HG03520 (cell line): Measurements from ENCODE around the gene TAGAP.
"Not testable (repeated sequence)": the region's sequence is repeated elsewhere in the genome, so short reads cannot be mapped to it uniquely, and the experiment has no call there.

Source experiments
- ATAC-seq: cut with Tn5 transposase; IDR thresholded peaks from one replicate; pipeline ENCODE4 v1.9.1; 2021; ENCODE audit warnings: mild to moderate bottlenecking, moderate library complexity; ENCODE audit not compliant: unreplicated experiment

Gene TAGAP

GRCh38 chr6:159017757-159018559 is 26.8 kb downstream of the TAGAP start:
- no peak for ATAC-seq

DNA sequence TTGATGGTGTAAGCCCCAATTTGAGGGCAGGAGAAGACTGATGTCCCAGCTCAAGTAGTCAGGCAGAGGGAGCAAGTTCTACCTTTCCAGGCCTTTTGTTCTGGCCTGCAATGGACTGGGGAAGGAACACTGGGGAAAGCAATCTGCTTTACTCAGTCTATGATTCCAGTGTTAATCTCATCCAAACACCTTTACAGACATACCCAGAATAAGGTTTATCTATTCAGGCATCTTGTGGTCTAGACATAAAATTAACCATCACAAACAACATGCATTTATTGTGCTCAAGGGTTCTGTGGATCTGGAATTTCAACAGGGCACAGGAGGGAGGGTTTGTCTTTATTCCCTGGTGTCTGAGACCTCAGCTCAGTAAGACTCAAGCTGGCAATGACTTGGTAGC is 30.4 kb downstream of the TAGAP start:
- no peak for ATAC-seq

DNA sequence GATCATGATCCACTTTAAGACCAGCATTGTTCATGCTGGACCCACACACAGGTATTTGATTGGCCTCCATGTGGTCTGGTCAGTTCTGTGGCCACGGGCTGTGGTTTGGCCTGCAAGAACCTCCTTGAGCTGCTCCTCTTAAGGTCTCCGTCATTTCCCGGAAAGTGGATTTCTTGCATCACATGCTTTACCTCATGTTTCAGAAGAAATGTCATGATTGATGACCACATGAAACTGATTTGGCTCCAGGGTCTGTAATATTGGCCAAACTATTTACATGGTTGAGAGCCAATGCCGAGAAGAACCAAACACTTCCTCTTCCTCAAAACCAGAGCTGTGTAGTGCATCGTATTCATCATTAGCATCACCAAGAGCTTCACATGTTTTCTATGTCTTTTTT is 31.6 kb downstream of the TAGAP start:
- ATAC-seq: no peak

DNA sequence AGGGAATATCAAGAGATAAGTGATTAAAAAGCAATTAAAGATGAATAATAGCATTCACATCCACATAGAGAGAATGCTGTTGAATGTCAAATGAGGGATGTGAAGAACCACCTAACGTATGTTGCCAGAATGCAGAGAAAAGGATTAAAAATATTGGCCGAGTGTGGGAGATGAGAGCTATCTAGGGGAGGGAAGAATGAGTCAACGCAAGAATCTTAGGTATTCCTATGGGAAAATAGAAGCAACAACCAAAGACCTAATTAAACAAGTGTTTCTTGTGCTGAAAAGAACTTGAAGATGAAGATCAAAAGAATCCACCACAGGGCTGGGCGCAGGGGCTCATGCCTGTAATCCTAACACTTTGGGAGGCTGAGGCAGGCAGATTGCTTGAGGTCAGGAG is 32.6 kb downstream of the TAGAP start:
- ATAC-seq: no peak

- not testable (repeated sequence) for ATAC-seq
Measured at GRCh38 chr6:159010037-159010612, 34.7 kb downstream of the TAGAP start.

GRCh38 chr6:159008656-159009288 is 36.0 kb downstream of the TAGAP start:
- ATAC-seq: peak; percentile 74

DNA sequence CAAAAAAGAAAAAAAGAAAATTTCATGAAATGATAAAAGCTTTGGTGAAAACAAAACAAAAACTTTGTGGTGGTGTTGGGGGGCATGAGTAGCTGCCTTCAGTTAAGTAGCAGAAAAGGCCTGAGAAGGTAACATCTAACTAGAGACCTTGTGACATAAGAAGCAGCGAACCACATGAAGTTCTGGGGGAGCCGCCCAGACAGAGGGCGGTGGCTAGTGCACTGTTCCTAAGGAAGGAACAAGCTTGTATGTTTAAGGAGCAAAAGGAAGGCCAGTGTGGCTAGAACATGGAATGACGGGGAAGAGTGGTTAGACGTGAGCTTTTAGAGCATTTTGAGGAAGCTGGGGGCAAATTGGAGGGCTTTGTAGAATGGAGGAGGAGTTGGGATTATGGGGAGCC is 37.3 kb downstream of the TAGAP start:
- ATAC-seq: no peak

DNA sequence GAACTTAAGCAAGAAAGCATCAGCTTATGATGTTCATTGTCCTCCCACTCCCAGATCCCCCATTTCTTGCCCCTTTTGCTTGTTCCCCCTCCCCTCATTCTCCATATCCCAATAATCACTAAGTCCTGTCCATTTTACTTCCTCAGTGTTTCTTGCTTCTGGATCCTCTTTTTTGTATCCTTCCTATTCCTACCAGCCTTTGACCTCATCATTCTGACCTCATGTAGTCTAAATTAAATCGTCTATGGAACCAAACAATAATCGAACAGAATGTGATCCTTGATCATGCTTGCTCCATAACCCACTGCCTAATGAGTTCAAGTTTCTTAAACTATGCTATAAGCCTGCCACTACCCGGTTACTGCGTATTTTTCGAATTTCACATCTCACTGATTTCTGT is 39.4 kb downstream of the TAGAP start:
- ATAC-seq: no peak

- ATAC-seq: no peak
Measured at GRCh38 chr6:159004592-159004991, 40.2 kb downstream of the TAGAP start.

DNA sequence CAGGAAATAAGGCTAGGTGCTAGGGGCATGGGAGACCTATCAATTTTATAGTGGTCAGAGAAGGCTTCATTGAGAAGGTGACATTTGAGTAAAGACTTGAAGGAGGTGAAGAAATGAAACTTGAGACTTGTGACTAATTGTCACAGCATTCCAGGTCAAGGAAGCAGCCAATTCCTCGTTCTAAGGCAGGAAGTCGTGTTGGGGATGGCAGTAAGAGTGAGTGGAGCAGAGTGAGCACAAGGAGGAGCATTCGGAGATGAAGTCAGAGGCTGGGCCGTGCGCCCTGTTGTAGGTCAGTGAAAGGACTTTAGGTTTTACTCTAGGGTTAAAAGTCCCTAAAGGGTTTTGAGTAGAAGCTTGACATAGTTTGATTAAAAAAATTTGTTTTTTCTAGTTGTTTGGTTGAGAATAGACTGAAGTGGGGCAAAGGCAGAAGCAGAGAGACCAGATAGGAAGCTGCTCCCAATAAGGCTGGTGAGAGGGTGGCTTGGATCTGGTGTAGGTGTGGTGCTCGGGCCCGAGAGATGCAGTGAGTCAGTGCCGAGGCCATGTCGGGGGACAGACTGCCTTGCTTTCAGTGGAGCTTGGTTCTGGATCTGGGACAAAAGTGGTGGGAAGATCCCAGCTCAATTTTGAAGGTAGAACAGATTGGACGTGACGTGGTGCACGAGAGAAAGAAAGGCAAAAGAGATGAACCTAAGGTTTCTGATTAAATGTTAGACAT is 42.2 kb downstream of the TAGAP start:
- ATAC-seq: no peak

- peak; percentile 88 for ATAC-seq
Measured at GRCh38 chr6:158999666-159000403, 45.0 kb downstream of the TAGAP start, which contains the start of gene RSPH3. TSS of gene RSPH3 (minus strand) at chr6:159000202. CDS start at chr6:158999550, 652 bp downstream.

GRCh38 chr6:158999154-158999665 is 45.6 kb downstream of the TAGAP start:
- peak; percentile 30 for ATAC-seq

DNA sequence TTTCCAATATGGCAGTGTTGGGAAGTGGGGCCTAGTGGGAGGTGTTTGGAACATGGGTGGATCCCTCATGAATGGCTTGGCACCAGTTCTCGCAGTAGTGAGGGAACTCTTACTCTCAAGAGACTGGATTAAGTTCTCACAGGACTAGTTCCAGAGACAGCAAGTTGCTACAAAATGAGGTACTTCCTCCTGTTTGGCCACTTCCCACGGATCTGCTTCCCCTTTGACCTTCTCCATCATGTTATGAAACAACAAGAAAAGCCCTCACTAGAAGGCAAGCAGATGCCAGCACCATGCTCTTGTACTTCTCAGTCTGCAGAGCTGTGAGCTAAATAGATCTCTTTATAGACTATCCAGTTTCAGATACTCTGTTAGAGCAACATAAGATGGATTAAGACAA is 47.9 kb downstream of the TAGAP start:
- no peak for ATAC-seq

DNA sequence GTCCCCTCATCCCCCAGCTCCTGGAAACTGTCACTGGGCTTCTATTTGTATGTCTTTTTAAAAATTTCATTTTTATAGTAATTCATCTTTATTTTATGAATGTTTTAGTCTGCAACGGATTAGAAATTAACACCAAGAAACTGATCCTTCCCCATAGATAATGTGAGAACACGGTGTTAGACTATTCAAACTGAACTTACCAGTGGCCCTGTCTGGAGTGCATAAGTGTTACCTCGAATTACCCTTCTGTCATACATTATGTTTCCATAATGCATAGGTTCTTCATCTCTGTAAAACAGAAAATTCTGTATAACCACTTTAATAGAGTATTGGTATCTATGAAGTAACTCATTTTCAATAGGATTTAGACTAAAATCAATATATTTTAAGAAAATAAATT is 51.2 kb downstream of the TAGAP start:
- no peak for ATAC-seq

GRCh38 chr6:158991017-158991723 is 53.6 kb downstream of the TAGAP start:
- ATAC-seq: no peak

GRCh38 chr6:158989711-158990110 is 55.1 kb downstream of the TAGAP start:
- ATAC-seq: not testable (repeated sequence)

DNA sequence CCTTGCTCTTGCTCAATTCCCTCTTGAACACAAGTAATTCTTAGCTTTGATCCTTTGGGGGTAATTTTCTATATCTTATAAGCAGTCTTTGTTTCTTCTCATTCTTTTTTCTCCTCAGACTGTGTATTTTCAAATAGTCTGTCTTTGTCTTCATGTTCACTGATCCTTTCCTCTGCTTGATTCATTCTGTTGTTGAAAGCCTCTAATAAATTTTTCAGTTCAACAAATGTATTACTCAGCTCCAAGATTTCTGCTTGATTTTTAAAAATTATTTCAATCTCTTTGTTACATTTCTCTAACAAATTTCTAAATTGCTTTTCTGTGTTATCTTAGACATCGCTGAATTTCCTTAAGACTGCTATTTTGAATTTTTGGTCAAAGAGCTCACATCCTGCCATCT is 56.3 kb downstream of the TAGAP start:
- no peak for ATAC-seq

- ATAC-seq: no peak
Measured at GRCh38 chr6:158987657-158988056, 57.1 kb downstream of the TAGAP start.
